ENCODE data around the gene SETBP1. TPM values are rescaled to one million over a fixed set of nuclear protein-coding genes. Genes with fewer than 3 reads are reported as not detected.

SETBP1 gene
- total and polyA plus RNA-seq, 2 of the 4 experiments (the other 2 are of a cell fraction): 0.19 to 0.36 TPM

DNA sequence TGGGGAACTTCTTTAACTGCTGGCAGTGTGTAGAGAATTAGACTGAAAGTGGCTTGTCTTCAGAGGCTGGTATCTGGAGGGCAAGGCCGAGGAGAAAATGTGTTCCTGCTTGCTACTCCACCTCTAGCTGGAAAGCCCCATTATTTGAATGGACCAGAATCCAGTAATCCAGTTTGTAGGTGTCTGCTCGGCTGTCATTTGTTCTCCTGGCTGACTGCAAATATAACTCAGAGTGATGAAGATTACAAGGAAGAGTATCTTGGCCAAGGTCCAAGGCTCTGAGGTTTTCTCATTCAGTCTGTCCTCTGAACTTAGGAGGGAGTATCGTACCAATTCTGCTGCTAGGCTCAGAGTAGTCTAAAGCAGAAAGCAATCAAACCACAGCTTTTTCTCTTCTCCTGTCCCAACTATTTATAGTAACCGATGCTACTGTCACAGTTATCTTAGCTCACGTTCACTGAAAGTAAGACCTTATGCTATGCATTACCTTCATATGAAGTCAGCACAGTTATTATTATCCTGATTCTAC lies 228.6 kb downstream of the SETBP1 start:
- H2AK5ac ChIP-seq (ENCODE audit: low read depth, low read length): no peak overlapping the region
- CTCF ChIA-PET: no interaction called here
- no peaks in the 10 kb centered on the region for H3K79me1 ChIP-seq (ENCODE audit: low read depth in 1 of 2, low read length in 2 of 2)
- TF ChIP-seq RCOR1 (IDR thresholded peaks at IDR 0.05; ENCODE audit: insufficient replicate concordance, low read length) (no peak), FOS (IDR thresholded peaks at IDR 0.05; ENCODE audit: low read depth, low read length) (no peak), POLR2A (IDR thresholded peaks at IDR 0.05; ENCODE audit: low read depth, low read length) (no peak), CHD1 (IDR thresholded peaks at IDR 0.05; ENCODE audit: low read depth, low read length) (no peak), MAZ (IDR thresholded peaks at IDR 0.05; ENCODE audit: borderline replicate concordance, low read depth, low read length) (no peak), MXI1 (IDR thresholded peaks at IDR 0.05; ENCODE audit: borderline replicate concordance, low read depth, low read length) (no peak), SMC3 (IDR thresholded peaks at IDR 0.05; ENCODE audit: low read depth, low read length) (no peak), MAFK (IDR thresholded peaks at IDR 0.05; ENCODE audit: low read depth, low read length) (no peak), RAD21 (IDR thresholded peaks at IDR 0.05; ENCODE audit: low read length) (no peak), BHLHE40 (IDR thresholded peaks at IDR 0.05; ENCODE audit: low read depth, low read length) (no peak), RFX5 (IDR thresholded peaks at IDR 0.05; ENCODE audit: low read depth, low read length) (no peak), NFE2L2 (IDR thresholded peaks at IDR 0.05; ENCODE audit: low read depth, low read length) (no peak)
- TF ChIP-seq, protein P1, sequence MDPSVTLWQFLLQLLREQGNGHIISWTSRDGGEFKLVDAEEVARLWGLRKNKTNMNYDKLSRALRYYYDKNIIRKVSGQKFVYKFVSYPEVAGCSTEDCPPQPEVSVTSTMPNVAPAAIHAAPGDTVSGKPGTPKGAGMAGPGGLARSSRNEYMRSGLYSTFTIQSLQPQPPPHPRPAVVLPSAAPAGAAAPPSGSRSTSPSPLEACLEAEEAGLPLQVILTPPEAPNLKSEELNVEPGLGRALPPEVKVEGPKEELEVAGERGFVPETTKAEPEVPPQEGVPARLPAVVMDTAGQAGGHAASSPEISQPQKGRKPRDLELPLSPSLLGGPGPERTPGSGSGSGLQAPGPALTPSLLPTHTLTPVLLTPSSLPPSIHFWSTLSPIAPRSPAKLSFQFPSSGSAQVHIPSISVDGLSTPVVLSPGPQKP (IDR thresholded peaks at IDR 0.05; ENCODE audit: borderline replicate concordance, low read depth, low read length): no peak
- TF ChIP-seq, protein P2, sequence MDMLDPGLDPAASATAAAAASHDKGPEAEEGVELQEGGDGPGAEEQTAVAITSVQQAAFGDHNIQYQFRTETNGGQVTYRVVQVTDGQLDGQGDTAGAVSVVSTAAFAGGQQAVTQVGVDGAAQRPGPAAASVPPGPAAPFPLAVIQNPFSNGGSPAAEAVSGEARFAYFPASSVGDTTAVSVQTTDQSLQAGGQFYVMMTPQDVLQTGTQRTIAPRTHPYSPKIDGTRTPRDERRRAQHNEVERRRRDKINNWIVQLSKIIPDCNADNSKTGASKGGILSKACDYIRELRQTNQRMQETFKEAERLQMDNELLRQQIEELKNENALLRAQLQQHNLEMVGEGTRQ (IDR thresholded peaks at IDR 0.05; ENCODE audit: low read depth, low read length): no peak
- TF ChIP-seq, protein P3, sequence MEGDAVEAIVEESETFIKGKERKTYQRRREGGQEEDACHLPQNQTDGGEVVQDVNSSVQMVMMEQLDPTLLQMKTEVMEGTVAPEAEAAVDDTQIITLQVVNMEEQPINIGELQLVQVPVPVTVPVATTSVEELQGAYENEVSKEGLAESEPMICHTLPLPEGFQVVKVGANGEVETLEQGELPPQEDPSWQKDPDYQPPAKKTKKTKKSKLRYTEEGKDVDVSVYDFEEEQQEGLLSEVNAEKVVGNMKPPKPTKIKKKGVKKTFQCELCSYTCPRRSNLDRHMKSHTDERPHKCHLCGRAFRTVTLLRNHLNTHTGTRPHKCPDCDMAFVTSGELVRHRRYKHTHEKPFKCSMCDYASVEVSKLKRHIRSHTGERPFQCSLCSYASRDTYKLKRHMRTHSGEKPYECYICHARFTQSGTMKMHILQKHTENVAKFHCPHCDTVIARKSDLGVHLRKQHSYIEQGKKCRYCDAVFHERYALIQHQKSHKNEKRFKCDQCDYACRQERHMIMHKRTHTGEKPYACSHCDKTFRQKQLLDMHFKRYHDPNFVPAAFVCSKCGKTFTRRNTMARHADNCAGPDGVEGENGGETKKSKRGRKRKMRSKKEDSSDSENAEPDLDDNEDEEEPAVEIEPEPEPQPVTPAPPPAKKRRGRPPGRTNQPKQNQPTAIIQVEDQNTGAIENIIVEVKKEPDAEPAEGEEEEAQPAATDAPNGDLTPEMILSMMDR (conservative IDR thresholded peaks at IDR 0.05; ENCODE audit: low read depth, low read length): no peak
- no peak overlapping the region for H2AK9ac ChIP-seq (replicated peaks; ENCODE audit: low read depth, low read length, poor library complexity)
- no peak overlapping the region for H3K4ac ChIP-seq (ENCODE audit: low read depth, low read length)
- dilution Hi-C loops (cut with HindIII; ENCODE audit: low sequenced_read_pairs, unreplicated experiment) (no loop called here), intact Hi-C loops (cut with micrococcal nuclease) (loop anchor here (10.0 kb wide), 1 partner anchor 306 kb away; no protein-coding TSS in a partner anchor), in situ Hi-C loops (cut with MboI; ENCODE audit: low sequenced_read_pairs) (no loop called here)
- no peak for DNase-seq
- no peaks in the 10 kb centered on the region for H3K27me3 ChIP-seq (ENCODE audit: control insufficient read depth, insufficient read depth, low read length)
- no peak overlapping the region for H4K91ac ChIP-seq (ENCODE audit: insufficient read depth, low read depth, low read length)
- no peak overlapping the region for H3K23ac ChIP-seq (ENCODE audit: low read depth, low read length)
- H3K9me1 ChIP-seq (ENCODE audit: insufficient read depth, low read length): no peaks in the 10 kb centered on the region
- no peaks in the 10 kb centered on the region for H4K20me1 ChIP-seq (ENCODE audit: insufficient read depth, low read length)
- no peak overlapping the region for H4K8ac ChIP-seq (ENCODE audit: low read depth in 2 of 2, low read length in 2 of 2)
- no peak overlapping the region for H2BK120ac ChIP-seq (ENCODE audit: low read depth, low read length)
- H2BK20ac ChIP-seq (ENCODE audit: low read depth, low read length): no peak overlapping the region
- no peaks in the 10 kb centered on the region for H3K36me3 ChIP-seq (ENCODE audit: control insufficient read depth, insufficient read depth, low read length)
- no peak overlapping the region for H3K9ac ChIP-seq (ENCODE audit: low read depth, low read length)
- H3K4me1 ChIP-seq (ENCODE audit: control insufficient read depth, insufficient read depth, low read length): no peaks in the 10 kb centered on the region
- no peak overlapping the region for H3K4me3 ChIP-seq (ENCODE audit: insufficient read depth, low read depth, low read length)
- no peak overlapping the region for H3K56ac ChIP-seq (ENCODE audit: extremely low read depth, insufficient read depth, low read length)
- no peaks in the 10 kb centered on the region for H3K9me3 ChIP-seq (ENCODE audit: control insufficient read depth, insufficient read depth, low read length)
- WGBS, 2 experiments (ENCODE audit: extremely low coverage in 2 of 2, insufficient read length in 1 of 2): no CpG with 5 or more reads among the region's 5 CpGs
- no peak overlapping the region for H4K5ac ChIP-seq (ENCODE audit: low read depth, low read length)
- ATAC-seq (ENCODE audit: low read depth): no peak
- no peak overlapping the region for H3K14ac ChIP-seq (replicated peaks; ENCODE audit: low read depth, low read length)
- no peak overlapping the region for H3K4me2 ChIP-seq (ENCODE audit: low read depth, low read length)
- BruUV-seq (replicated peaks): no TSS peak
- POLR2A ChIA-PET (ENCODE audit: unreplicated experiment): no interaction called here
- H2BK15ac ChIP-seq (ENCODE audit: low read depth, low read length): no peak overlapping the region
- no peak overlapping the region for H3K27ac ChIP-seq (ENCODE audit: insufficient read depth, low read length)
- no peak overlapping the region for H2AFZ ChIP-seq (replicated peaks; ENCODE audit: low read length, poor library complexity)
- no peak overlapping the region for H3K18ac ChIP-seq (ENCODE audit: low read depth, low read length)
- H2BK5ac ChIP-seq (ENCODE audit: low read depth, low read length, poor library complexity, severe bottlenecking): no peak overlapping the region

Data from IMR-90 (cell line).